CD14-positive monocyte (primary cell): ENCODE results near the gene GOLGA3. TPM values are rescaled to one million over a fixed set of nuclear protein-coding genes. Genes with fewer than 3 reads are reported as not detected.

Experiments used
- DNase-seq, 3 donors: peaks; one replicate each; pipeline ENCODE4 v3.0.0-alpha.2; 2011 to 2022
- H2AFZ ChIP-seq: 2 replicates; pipeline ENCODE4 v1.6.0; 2012; ENCODE audit warnings: mild to moderate bottlenecking, low read depth, low read length, inconsistent platforms; ENCODE audit not compliant: insufficient read depth, poor library complexity, severe bottlenecking
- H3K27ac ChIP-seq, 2 donors: 1 replicate in 1 of 2; 2 replicates in 1 of 2; pipeline ENCODE4 v1.5.1; 2012 to 2013; ENCODE audit warnings: low read length in 2 of 2, control low read depth in 1 of 2, inconsistent platforms in 1 of 2, low read depth in 1 of 2, mild to moderate bottlenecking in 1 of 2
- H3K27me3 ChIP-seq, 2 donors: one replicate each; pipeline versions ENCODE4 v1.6.0 to v1.6.1; 2011 to 2013; ENCODE audit warnings: low read length in 2 of 2; ENCODE audit not compliant: control insufficient read depth in 2 of 2, insufficient read depth in 2 of 2
- H3K36me3 ChIP-seq, 2 donors: replicated peaks in 1 of 2; 1 replicate in 1 of 2; 2 replicates in 1 of 2; pipeline versions ENCODE4 v1.5.1 to v1.6.1; 2012 to 2013; ENCODE audit warnings: low read length in 2 of 2, control low read depth in 1 of 2, inconsistent platforms in 1 of 2, mild to moderate bottlenecking in 1 of 2; ENCODE audit not compliant: insufficient read depth in 2 of 2, control insufficient read depth in 1 of 2
- H3K4me1 ChIP-seq, 2 donors: 1 replicate in 1 of 2; 2 replicates in 1 of 2; pipeline versions ENCODE4 v1.5.1 to v1.6.1; 2012 to 2013; ENCODE audit warnings: low read length in 2 of 2, control low read depth in 1 of 2, inconsistent platforms in 1 of 2, mild to moderate bottlenecking in 1 of 2, moderate library complexity in 1 of 2; ENCODE audit not compliant: insufficient read depth in 2 of 2, control insufficient read depth in 1 of 2
- H3K4me2 ChIP-seq: replicated peaks from 2 replicates; pipeline ENCODE3; 2012; ENCODE audit warnings: low read length, moderate library complexity, mild to moderate bottlenecking; ENCODE audit not compliant: poor library complexity, severe bottlenecking; ENCODE audit errors: extremely low read depth
- H3K4me3 ChIP-seq, 3 experiments: fragments of 200-600 bp in 1 of 3; sonication (generic) in 1 of 3; replicated peaks in 1 of 3; 1 replicate in 2 of 3; 2 replicates in 1 of 3; pipeline ENCODE4 v1.5.1; 2011 to 2013; ENCODE audit warnings: low read length in 3 of 3, mild to moderate bottlenecking in 3 of 3, control low read depth in 2 of 3, low read depth in 2 of 3, inconsistent platforms in 1 of 3, moderate library complexity in 1 of 3
- H3K79me2 ChIP-seq: 2 replicates; pipeline ENCODE4 v1.6.0; 2012; ENCODE audit warnings: mild to moderate bottlenecking, control low read depth, inconsistent platforms, low read length, moderate library complexity; ENCODE audit not compliant: insufficient read depth
- H3K9ac ChIP-seq: 2 replicates; pipeline ENCODE4 v1.6.0; 2017; ENCODE audit warnings: low read length, mild to moderate bottlenecking; ENCODE audit not compliant: insufficient read depth, poor library complexity, severe bottlenecking
- H3K9me3 ChIP-seq, 2 donors: replicated peaks in 1 of 2; 1 replicate in 1 of 2; 2 replicates in 1 of 2; pipeline versions ENCODE4 v1.5.1 to v1.6.1; 2012 to 2013; ENCODE audit warnings: low read length in 2 of 2, control low read depth in 1 of 2; ENCODE audit not compliant: control insufficient read depth in 1 of 2, insufficient read depth in 1 of 2
- H4K20me1 ChIP-seq: 2 replicates; pipeline ENCODE4 v1.6.0; 2012; ENCODE audit warnings: mild to moderate bottlenecking, low read length, control low read depth, moderate library complexity; ENCODE audit not compliant: insufficient read depth
- H3K27ac Mint-ChIP-seq, 7 donors: one replicate each; pipeline ENCODE4 v1.8.0; 2020; ENCODE audit warnings: mild to moderate bottlenecking in 7 of 7, mixed read lengths in 7 of 7, moderate library complexity in 6 of 7, inconsistent platforms in 2 of 7
- H3K27me3 Mint-ChIP-seq, 3 donors: one replicate each; pipeline ENCODE4 v1.8.0; 2021 to 2022; ENCODE audit warnings: low read depth in 3 of 3, mild to moderate bottlenecking in 3 of 3, mixed read lengths in 3 of 3, moderate library complexity in 3 of 3, inconsistent platforms in 1 of 3
- H3K36me3 Mint-ChIP-seq, 2 donors: one replicate each; pipeline ENCODE4 v1.8.0; 2020; ENCODE audit warnings: mixed read lengths in 2 of 2, inconsistent platforms in 1 of 2, mild to moderate bottlenecking in 1 of 2
- H3K4me1 Mint-ChIP-seq: one replicate; pipeline ENCODE4 v1.8.0; 2020; ENCODE audit warnings: mild to moderate bottlenecking, mixed read lengths
- H3K4me3 Mint-ChIP-seq, 2 donors: one replicate each; pipeline ENCODE4 v1.8.0; 2020; ENCODE audit warnings: mild to moderate bottlenecking in 2 of 2, mixed read lengths in 2 of 2, moderate library complexity in 1 of 2
- H3K9me3 Mint-ChIP-seq, 7 donors: one replicate each; pipeline ENCODE4 v1.8.0; 2020 to 2022; ENCODE audit warnings: mixed read lengths in 7 of 7, mild to moderate bottlenecking in 6 of 7, moderate library complexity in 6 of 7, inconsistent platforms in 2 of 7
- CTCF ChIP-seq: fragments of 200-600 bp; IDR thresholded peaks from one replicate; pipeline ENCODE4 v1.8.0; 2022; ENCODE audit warnings: antibody characterized with exemption, mild to moderate bottlenecking
- whole genome bisulfite sequencing: methylation state at CpG from one replicate; pipeline ENCODE4 v1.1.5; 2013; ENCODE audit warnings: missing lambda C conversion rate; ENCODE audit not compliant: insufficient coverage; 5-methylcytosine and 5-hydroxymethylcytosine counted together
- intact Hi-C, 2 donors: fragments of 100-400 bp; cut with micrococcal nuclease; formaldehyde crosslinking; loops; one replicate each; pipeline versions ENCODE4 v1.15.0 to v1.15.1; 2023
- polyA plus RNA-seq, 3 donors: library from polyadenylated mRNA; depleted of rRNA in 1 of 3; unstranded in 2 of 3; stranded (reverse) in 1 of 3; fragments of 300-500 nt in 2 of 3; fragments of >200 nt in 1 of 3; fragmentation: Illumina TruSeq in 2 of 3; gene quantifications; 1 replicate in 2 of 3; 2 replicates in 1 of 3; pipeline ENCODE4 v1.2.3, GENCODE V29; 2012 to 2021

Gene GOLGA3
- polyA plus RNA-seq, 3 donors = 1.2 to 12.0 (median 2.4) TPM

- H3K4me3 Mint-ChIP-seq = no peak overlapping the region
- H3K36me3 ChIP-seq = peaks cover 36 to 50% of the 10 kb centered on the region in 2 donors
- peaks cover 32 to 57% of the 10 kb centered on the region in 2 donors for H3K36me3 Mint-ChIP-seq
- H3K79me2 ChIP-seq = peaks cover 18% of the 10 kb centered on the region
- H3K9me3 Mint-ChIP-seq = no peaks in the 10 kb centered on the region
- peak overlapping the region in 6 of 7 donors; percentile 61 to 91 (median 81) for H3K27ac Mint-ChIP-seq
- peak overlapping the region; percentile 24 for H2AFZ ChIP-seq
- H4K20me1 ChIP-seq = no peaks in the 10 kb centered on the region
- peak in 2 of 3 donors; percentile 29 to 55 for DNase-seq
- no peaks in the 10 kb centered on the region for H3K27me3 ChIP-seq
- H3K27ac ChIP-seq = peak overlapping the region; percentile 19 to 73
- TF ChIP-seq CTCF = no peak
- peak overlapping the region; percentile 19 for H3K9ac ChIP-seq
- no peaks in the 10 kb centered on the region for H3K9me3 ChIP-seq
- peaks cover 49% of the 10 kb centered on the region for H3K4me1 Mint-ChIP-seq
- no peak overlapping the region for H3K4me2 ChIP-seq
- H3K27me3 Mint-ChIP-seq = peaks cover 0 to 3% (median 2%) of the 10 kb centered on the region in 3 donors
- H3K4me3 ChIP-seq = no peak overlapping the region
- WGBS = 53% methylated on average over 10 of the region's 14 CpGs
- H3K4me1 ChIP-seq = peaks cover 49 to 54% of the 10 kb centered on the region in 2 donors
- intact Hi-C loops = no loop called here
These were observed 56.1 kb downstream of the GOLGA3 start for GRCh38 chr12:132772606-132773005.

GRCh38 chr12:132771126-132771838 is 57.4 kb downstream of the GOLGA3 start:
- DNase-seq = peak in 1 of 3 donors; percentile 20
- Mint-ChIP-seq H3K27me3 (peaks cover 0 to 3% (median 2%) of the 10 kb centered on the region in 3 donors), H3K27ac (peak overlapping the region in 6 of 7 donors; percentile 79 to 98 (median 84)), H3K4me1 (peaks cover 62% of the 10 kb centered on the region), H3K9me3 (peaks cover 0 to 2% (median 0%) of the 10 kb centered on the region in 7 donors), H3K4me3 (peak overlapping the region in 1 of 2 donors; percentile 51), H3K36me3 (peaks cover 20 to 44% of the 10 kb centered on the region in 2 donors)
- H3K9me3 ChIP-seq = no peaks in the 10 kb centered on the region
- 35% methylated on average over 9 of the region's 15 CpGs for WGBS
- H3K79me2 ChIP-seq = peaks cover 18% of the 10 kb centered on the region
- H3K4me1 ChIP-seq = peaks cover 62 to 67% of the 10 kb centered on the region in 2 donors
- peaks cover 22 to 37% of the 10 kb centered on the region in 2 donors for H3K36me3 ChIP-seq
- H3K27me3 ChIP-seq = no peaks in the 10 kb centered on the region
- intact Hi-C loops = no loop called here
- no peak overlapping the region for H3K4me2 ChIP-seq
- H2AFZ ChIP-seq = no peak overlapping the region
- H3K9ac ChIP-seq = no peak overlapping the region
- no peaks in the 10 kb centered on the region for H4K20me1 ChIP-seq
- H3K4me3 ChIP-seq = peak overlapping the region in 1 of 3 experiments; percentile 20
- TF ChIP-seq CTCF = no peak
- peak overlapping the region; percentile 72 to 94 for H3K27ac ChIP-seq
